ENCODE measurements around the gene AAMP. TPM values are rescaled to one million over a fixed set of nuclear protein-coding genes. Genes with fewer than 3 reads are reported as not detected.

The AAMP gene
- total RNA-seq, 4 donors from 2014 or later = 94.9 to 186 (median 123) TPM

GRCh38 chr2:218244665-218245064 lies 25.3 kb downstream of the AAMP start:
- no peak for TF ChIP-seq CTCF (IDR thresholded peaks at IDR 0.05; ENCODE audit: low read depth)

- no peak for TF ChIP-seq CTCF (IDR thresholded peaks at IDR 0.05; ENCODE audit: low read depth)
Measured at GRCh38 chr2:218244204-218244603, 25.7 kb downstream of the AAMP start.

GRCh38 chr2:218238887-218239286 lies 31.1 kb downstream of the AAMP start:
- no peak for TF ChIP-seq CTCF (IDR thresholded peaks at IDR 0.05; ENCODE audit: low read depth)

GRCh38 chr2:218236829-218237228 lies 33.1 kb downstream of the AAMP start:
- no peak for TF ChIP-seq CTCF (IDR thresholded peaks at IDR 0.05; ENCODE audit: low read depth)

GRCh38 chr2:218235017-218235416 lies 34.9 kb downstream of the AAMP start:
- no peak for TF ChIP-seq CTCF (IDR thresholded peaks at IDR 0.05; ENCODE audit: low read depth)

GRCh38 chr2:218234521-218234920 lies 35.4 kb downstream of the AAMP start:
- TF ChIP-seq CTCF (IDR thresholded peaks at IDR 0.05; ENCODE audit: low read depth) = no peak

- no peak for TF ChIP-seq CTCF (IDR thresholded peaks at IDR 0.05; ENCODE audit: low read depth)
Measured at GRCh38 chr2:218233543-218233942, 36.4 kb downstream of the AAMP start.

All from subcutaneous adipose tissue (tissue), 4 donors.